GM12878 (cell line): ENCODE data around the gene EPOP. TPM values are rescaled to one million over a fixed set of nuclear protein-coding genes. Genes with fewer than 3 reads are reported as not detected.

Experiments
- BHLHE40 ChIP-seq, 2 experiments: fragments of 450-650 bp in 1 of 2; IDR thresholded peaks; 2 replicates each; pipeline ENCODE4 v1.6.1; 2011 to 2017; ENCODE audit warnings: low read depth in 2 of 2, borderline replicate concordance in 1 of 2, improper control_type of control experiment in 1 of 2, low read length in 1 of 2, mild to moderate bottlenecking in 1 of 2
- ETV6 ChIP-seq, 2 experiments: fragments of 450-650 bp in 1 of 2; IDR thresholded peaks in 1 of 2; conservative IDR thresholded peaks in 1 of 2; 2 replicates each; pipeline ENCODE4 v1.6.1; 2014; ENCODE audit warnings: antibody characterized with exemption in 1 of 2, borderline replicate concordance in 1 of 2, low read depth in 1 of 2, mild to moderate bottlenecking in 1 of 2, moderate library complexity in 1 of 2
- FOXK2 ChIP-seq: fragments of 450-650 bp; IDR thresholded peaks from 2 replicates; pipeline ENCODE4 v1.6.1; 2017; ENCODE audit warnings: mild to moderate bottlenecking, moderate library complexity
- IRF4 ChIP-seq: IDR thresholded peaks from 2 replicates; pipeline ENCODE4 v1.6.1; 2011; ENCODE audit warnings: low read depth, low read length
- POLR2AphosphoS5 ChIP-seq: IDR thresholded peaks from 2 replicates; pipeline ENCODE4 v1.6.1; 2011; ENCODE audit warnings: mild to moderate bottlenecking, low read length, inconsistent platforms
- SP1 ChIP-seq: IDR thresholded peaks from one replicate; pipeline ENCODE4 v1.6.1; 2011; ENCODE audit warnings: low read depth, low read length
- TCF3 ChIP-seq: IDR thresholded peaks from 2 replicates; pipeline ENCODE4 v1.6.1; 2012; ENCODE audit warnings: low read depth, mild to moderate bottlenecking, low read length, borderline replicate concordance; ENCODE audit not compliant: insufficient read depth
- ZNF274 ChIP-seq: IDR thresholded peaks from one replicate; pipeline ENCODE4 v1.8.0; 2011; ENCODE audit not compliant: insufficient read length, insufficient read depth
- polyA plus RNA-seq, 11 experiments: library from polyadenylated mRNA; depleted of rRNA in 4 of 11; unstranded in 6 of 11; stranded (reverse) in 5 of 11; fragments of >200 nt; fragmentation: Nextera tagmentation in 4 of 11; fragmentation: Illumina TruSeq in 1 of 11; extraction: Ambion mirVana in 4 of 11; extraction: Trizol in 1 of 11; gene quantifications; 1 replicate in 1 of 11; 2 replicates in 10 of 11; pipeline versions ENCODE4 v1.2.1 to v1.2.3, GENCODE V29; 2011 to 2016; ENCODE audit warnings: inconsistent platforms in 2 of 11, missing spikeins in 2 of 11, low read depth in 1 of 11
- total RNA-seq, 4 experiments: library from RNA; depleted of rRNA in 3 of 4; stranded (reverse); fragments of >200 nt in 3 of 4; fragmentation: Illumina TruSeq in 1 of 4; extraction: Trizol in 1 of 4; gene quantifications; 2 replicates each; pipeline versions ENCODE4 v1.2.1 to v1.2.3, GENCODE V29; 2013 to 2021
- TF ChIP-seq, protein P1 (sequence below): fragments of 450-650 bp; formaldehyde crosslinking; IDR thresholded peaks from 2 replicates; pipeline ENCODE4 v1.4.0; 2022; ENCODE audit warnings: mild to moderate bottlenecking, moderate library complexity
- TF ChIP-seq, protein P2 (sequence below): fragments of 450-650 bp; IDR thresholded peaks from 2 replicates; pipeline ENCODE4 v1.6.1; 2017; ENCODE audit warnings: mild to moderate bottlenecking
- TF ChIP-seq, protein P3 (sequence below): fragments of 450-650 bp; IDR thresholded peaks from 2 replicates; pipeline ENCODE4 v1.6.1; 2017; ENCODE audit warnings: low read depth, mild to moderate bottlenecking, moderate library complexity
- TF ChIP-seq, protein P4 (sequence below): IDR thresholded peaks from 2 replicates; pipeline ENCODE4 v1.6.1; 2011; ENCODE audit warnings: borderline replicate concordance, low read depth, mild to moderate bottlenecking, moderate library complexity, low read length; ENCODE audit not compliant: insufficient read depth, poor library complexity, severe bottlenecking
- TF ChIP-seq, protein P5 (sequence below): IDR thresholded peaks from 2 replicates; pipeline ENCODE4 v1.6.1; 2012; ENCODE audit warnings: improper control_type of control experiment, low read depth, low read length; ENCODE audit not compliant: insufficient replicate concordance

Gene EPOP
- total and polyA plus RNA-seq, 10 of the 15 experiments (the other 5 are each of a cell fraction or from before 2014, with no cell fraction given): 0.53 to 9.0 (median 3.7) TPM

DNA sequence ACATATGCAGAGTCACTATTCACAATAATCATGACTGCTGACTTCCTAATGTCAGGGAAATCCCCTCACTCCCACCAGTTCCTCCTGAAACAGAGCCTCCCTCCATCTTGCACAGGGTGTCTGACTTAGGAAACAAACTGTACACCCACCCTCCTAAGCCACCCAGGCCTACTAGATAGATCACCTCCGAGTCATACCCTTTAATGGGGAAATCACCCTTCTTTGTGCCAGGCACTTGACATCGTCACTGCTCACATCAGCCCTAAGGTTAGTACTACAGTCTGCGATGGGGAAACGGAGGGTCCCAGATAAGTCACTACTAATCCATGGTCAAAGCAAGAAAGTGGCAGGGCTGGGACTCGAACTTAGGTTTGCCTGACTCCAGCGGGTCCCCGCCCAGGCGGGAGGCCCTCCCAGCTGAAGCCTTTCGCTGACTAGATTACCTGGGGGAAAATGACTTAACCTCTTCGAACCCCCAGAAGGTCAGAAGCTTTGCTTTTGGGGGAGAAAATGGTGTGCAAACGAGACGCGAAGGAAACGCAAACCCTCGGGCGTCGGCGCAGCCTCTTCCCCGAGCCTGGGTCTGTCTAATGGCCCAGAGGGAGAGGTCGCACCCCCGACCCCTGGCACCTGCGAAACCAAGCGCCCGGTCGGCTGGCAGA is 26.9 kb upstream of the EPOP start (continued):
- TF ChIP-seq, protein P1, sequence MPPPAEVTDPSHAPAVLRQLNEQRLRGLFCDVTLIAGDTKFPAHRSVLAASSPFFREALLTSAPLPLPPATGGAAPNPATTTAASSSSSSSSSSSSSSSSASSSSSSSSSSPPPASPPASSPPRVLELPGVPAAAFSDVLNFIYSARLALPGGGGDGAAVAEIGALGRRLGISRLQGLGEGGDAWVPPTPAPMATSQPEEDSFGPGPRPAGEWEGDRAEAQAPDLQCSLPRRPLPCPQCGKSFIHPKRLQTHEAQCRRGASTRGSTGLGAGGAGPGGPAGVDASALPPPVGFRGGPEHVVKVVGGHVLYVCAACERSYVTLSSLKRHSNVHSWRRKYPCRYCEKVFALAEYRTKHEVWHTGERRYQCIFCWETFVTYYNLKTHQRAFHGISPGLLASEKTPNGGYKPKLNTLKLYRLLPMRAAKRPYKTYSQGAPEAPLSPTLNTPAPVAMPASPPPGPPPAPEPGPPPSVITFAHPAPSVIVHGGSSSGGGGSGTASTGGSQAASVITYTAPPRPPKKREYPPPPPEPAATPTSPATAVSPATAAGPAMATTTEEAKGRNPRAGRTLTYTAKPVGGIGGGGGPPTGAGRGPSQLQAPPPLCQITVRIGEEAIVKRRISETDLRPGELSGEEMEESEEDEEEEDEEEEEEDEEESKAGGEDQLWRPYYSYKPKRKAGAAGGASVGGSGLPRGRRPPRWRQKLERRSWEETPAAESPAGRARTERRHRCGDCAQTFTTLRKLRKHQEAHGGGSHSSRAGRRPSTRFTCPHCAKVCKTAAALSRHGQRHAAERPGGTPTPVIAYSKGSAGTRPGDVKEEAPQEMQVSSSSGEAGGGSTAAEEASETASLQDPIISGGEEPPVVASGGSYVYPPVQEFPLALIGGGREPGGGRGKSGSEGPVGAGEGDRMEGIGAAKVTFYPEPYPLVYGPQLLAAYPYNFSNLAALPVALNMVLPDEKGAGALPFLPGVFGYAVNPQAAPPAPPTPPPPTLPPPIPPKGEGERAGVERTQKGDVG: no peak
- TF ChIP-seq IRF4: peak; percentile 51
- peak; percentile 46 for TF ChIP-seq SP1
- TF ChIP-seq POLR2AphosphoS5: peak; percentile 81
- TF ChIP-seq, protein P2, sequence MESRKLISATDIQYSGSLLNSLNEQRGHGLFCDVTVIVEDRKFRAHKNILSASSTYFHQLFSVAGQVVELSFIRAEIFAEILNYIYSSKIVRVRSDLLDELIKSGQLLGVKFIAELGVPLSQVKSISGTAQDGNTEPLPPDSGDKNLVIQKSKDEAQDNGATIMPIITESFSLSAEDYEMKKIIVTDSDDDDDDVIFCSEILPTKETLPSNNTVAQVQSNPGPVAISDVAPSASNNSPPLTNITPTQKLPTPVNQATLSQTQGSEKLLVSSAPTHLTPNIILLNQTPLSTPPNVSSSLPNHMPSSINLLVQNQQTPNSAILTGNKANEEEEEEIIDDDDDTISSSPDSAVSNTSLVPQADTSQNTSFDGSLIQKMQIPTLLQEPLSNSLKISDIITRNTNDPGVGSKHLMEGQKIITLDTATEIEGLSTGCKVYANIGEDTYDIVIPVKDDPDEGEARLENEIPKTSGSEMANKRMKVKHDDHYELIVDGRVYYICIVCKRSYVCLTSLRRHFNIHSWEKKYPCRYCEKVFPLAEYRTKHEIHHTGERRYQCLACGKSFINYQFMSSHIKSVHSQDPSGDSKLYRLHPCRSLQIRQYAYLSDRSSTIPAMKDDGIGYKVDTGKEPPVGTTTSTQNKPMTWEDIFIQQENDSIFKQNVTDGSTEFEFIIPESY: no peak
- TF ChIP-seq, protein P3, sequence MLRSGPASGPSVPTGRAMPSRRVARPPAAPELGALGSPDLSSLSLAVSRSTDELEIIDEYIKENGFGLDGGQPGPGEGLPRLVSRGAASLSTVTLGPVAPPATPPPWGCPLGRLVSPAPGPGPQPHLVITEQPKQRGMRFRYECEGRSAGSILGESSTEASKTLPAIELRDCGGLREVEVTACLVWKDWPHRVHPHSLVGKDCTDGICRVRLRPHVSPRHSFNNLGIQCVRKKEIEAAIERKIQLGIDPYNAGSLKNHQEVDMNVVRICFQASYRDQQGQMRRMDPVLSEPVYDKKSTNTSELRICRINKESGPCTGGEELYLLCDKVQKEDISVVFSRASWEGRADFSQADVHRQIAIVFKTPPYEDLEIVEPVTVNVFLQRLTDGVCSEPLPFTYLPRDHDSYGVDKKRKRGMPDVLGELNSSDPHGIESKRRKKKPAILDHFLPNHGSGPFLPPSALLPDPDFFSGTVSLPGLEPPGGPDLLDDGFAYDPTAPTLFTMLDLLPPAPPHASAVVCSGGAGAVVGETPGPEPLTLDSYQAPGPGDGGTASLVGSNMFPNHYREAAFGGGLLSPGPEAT: peak; percentile 18; the same call in 1 of the 2 replicates
- no peak for TF ChIP-seq TCF3
- peak in 1 of 2 experiments; percentile 54; a peak in 1 of 4 replicates for TF ChIP-seq BHLHE40 (IDR thresholded peaks at IDR 0.05; ENCODE audit: borderline replicate concordance in 1 of 2, low read depth in 2 of 2, low read length in 1 of 2)
- TF ChIP-seq, protein P4, sequence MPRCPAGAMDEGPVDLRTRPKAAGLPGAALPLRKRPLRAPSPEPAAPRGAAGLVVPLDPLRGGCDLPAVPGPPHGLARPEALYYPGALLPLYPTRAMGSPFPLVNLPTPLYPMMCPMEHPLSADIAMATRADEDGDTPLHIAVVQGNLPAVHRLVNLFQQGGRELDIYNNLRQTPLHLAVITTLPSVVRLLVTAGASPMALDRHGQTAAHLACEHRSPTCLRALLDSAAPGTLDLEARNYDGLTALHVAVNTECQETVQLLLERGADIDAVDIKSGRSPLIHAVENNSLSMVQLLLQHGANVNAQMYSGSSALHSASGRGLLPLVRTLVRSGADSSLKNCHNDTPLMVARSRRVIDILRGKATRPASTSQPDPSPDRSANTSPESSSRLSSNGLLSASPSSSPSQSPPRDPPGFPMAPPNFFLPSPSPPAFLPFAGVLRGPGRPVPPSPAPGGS: peak; percentile 65
- TF ChIP-seq ZNF274: no peak
- TF ChIP-seq ETV6 (conservative IDR thresholded peaks at IDR 0.05 in 1 of 2, IDR thresholded peaks at IDR 0.05 in 1 of 2; ENCODE audit: borderline replicate concordance in 1 of 2, low read depth in 1 of 2): peak in 1 of 2 experiments; percentile 93; a peak in 2 of 4 replicates
- TF ChIP-seq, protein P5, sequence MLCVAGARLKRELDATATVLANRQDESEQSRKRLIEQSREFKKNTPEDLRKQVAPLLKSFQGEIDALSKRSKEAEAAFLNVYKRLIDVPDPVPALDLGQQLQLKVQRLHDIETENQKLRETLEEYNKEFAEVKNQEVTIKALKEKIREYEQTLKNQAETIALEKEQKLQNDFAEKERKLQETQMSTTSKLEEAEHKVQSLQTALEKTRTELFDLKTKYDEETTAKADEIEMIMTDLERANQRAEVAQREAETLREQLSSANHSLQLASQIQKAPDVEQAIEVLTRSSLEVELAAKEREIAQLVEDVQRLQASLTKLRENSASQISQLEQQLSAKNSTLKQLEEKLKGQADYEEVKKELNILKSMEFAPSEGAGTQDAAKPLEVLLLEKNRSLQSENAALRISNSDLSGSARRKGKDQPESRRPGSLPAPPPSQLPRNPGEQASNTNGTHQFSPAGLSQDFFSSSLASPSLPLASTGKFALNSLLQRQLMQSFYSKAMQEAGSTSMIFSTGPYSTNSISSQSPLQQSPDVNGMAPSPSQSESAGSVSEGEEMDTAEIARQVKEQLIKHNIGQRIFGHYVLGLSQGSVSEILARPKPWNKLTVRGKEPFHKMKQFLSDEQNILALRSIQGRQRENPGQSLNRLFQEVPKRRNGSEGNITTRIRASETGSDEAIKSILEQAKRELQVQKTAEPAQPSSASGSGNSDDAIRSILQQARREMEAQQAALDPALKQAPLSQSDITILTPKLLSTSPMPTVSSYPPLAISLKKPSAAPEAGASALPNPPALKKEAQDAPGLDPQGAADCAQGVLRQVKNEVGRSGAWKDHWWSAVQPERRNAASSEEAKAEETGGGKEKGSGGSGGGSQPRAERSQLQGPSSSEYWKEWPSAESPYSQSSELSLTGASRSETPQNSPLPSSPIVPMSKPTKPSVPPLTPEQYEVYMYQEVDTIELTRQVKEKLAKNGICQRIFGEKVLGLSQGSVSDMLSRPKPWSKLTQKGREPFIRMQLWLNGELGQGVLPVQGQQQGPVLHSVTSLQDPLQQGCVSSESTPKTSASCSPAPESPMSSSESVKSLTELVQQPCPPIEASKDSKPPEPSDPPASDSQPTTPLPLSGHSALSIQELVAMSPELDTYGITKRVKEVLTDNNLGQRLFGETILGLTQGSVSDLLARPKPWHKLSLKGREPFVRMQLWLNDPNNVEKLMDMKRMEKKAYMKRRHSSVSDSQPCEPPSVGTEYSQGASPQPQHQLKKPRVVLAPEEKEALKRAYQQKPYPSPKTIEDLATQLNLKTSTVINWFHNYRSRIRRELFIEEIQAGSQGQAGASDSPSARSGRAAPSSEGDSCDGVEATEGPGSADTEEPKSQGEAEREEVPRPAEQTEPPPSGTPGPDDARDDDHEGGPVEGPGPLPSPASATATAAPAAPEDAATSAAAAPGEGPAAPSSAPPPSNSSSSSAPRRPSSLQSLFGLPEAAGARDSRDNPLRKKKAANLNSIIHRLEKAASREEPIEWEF: peak; percentile 46
- no peak for TF ChIP-seq FOXK2
